ENCODE results near the gene GPR42.

GPR42 gene

GRCh38 chr19:35410487-35410886, 39.6 kb downstream of the GPR42 start:
- Histone ChIP-seq H3K4me1 (ENCODE audit: control insufficient read depth, insufficient read depth, low read length, poor library complexity, severe bottlenecking) (no peaks in the 10 kb centered on the region), H3K4me3 (ENCODE audit: extremely low read depth, insufficient read depth, low read length, poor library complexity, severe bottlenecking) (no peak overlapping the region), H3K27ac (ENCODE audit: low read depth, low read length, severe bottlenecking) (no peak overlapping the region), H3K9me3 (ENCODE audit: control insufficient read depth, low read length) (no peaks in the 10 kb centered on the region), H3K36me3 (ENCODE audit: control insufficient read depth, insufficient read depth, low read length) (no peaks in the 10 kb centered on the region)
- WGBS, 2 experiments (ENCODE audit: insufficient coverage in 2 of 2): 93 to 94% methylated on average over 4 of the region's 5 CpGs

DNA sequence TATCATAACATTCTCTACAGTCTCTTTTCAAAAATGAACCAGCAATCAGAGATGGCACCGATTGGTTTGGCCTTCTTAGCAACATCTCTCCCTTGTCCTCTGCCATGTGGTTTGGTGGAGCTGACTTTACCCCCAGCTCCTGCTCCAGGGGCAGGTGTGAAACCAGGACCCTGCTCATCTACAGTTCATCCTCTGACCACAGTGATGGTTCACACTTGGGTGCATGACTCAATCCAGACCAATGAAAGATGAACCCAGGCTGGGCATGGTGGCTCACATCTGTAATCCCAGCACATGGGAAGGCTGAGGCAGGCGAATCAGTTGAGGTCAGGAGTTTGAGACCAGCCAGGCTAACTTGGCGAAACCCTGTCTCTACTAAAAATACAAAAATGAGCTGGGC, 43.6 kb downstream of the GPR42 start:
- WGBS, 2 experiments (ENCODE audit: insufficient coverage in 2 of 2): 76 to 79% methylated on average over 2 of the region's 3 CpGs
- no peaks in the 10 kb centered on the region for H3K4me1 ChIP-seq (ENCODE audit: control insufficient read depth, insufficient read depth, low read length, poor library complexity, severe bottlenecking)
- H3K4me3 ChIP-seq (ENCODE audit: extremely low read depth, insufficient read depth, low read length, poor library complexity, severe bottlenecking): no peak overlapping the region
- H3K9me3 ChIP-seq (ENCODE audit: control insufficient read depth, low read length): no peaks in the 10 kb centered on the region
- no peak overlapping the region for H3K27ac ChIP-seq (ENCODE audit: low read depth, low read length, severe bottlenecking)
- no peaks in the 10 kb centered on the region for H3K36me3 ChIP-seq (ENCODE audit: control insufficient read depth, insufficient read depth, low read length)

- Histone ChIP-seq H3K36me3 (ENCODE audit: control insufficient read depth, insufficient read depth, low read length) (no peaks in the 10 kb centered on the region), H3K4me3 (ENCODE audit: extremely low read depth, insufficient read depth, low read length, poor library complexity, severe bottlenecking) (no peak overlapping the region), H3K4me1 (ENCODE audit: control insufficient read depth, insufficient read depth, low read length, poor library complexity, severe bottlenecking) (no peaks in the 10 kb centered on the region), H3K27ac (ENCODE audit: low read depth, low read length, severe bottlenecking) (no peak overlapping the region), H3K9me3 (ENCODE audit: control insufficient read depth, low read length) (no peaks in the 10 kb centered on the region)
- WGBS, 2 experiments (ENCODE audit: insufficient coverage in 2 of 2): 81 to 96% methylated on average over 4 to 5 of the region's 7 CpGs
These were observed 45.5 kb downstream of the GPR42 start for GRCh38 chr19:35416331-35416730.

DNA sequence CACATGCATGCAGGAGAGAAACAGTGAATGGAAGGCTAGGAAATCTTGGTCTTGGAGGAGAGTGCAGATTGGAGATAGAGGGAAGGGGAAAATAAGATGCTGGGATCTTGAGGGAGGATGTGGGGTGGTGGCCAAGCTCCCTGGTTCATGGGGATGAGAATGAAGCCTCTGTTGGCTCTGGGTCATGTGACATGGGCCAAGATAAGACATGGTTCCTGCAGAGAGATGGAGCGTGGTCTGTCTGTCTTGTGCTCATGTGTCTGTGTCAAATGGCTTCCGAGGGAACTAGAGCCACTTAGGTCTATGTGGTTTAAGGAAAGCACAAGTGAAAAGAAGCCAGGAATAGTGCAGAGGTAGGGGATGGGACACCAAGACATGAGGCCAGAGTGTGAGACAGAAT, 46.4 kb downstream of the GPR42 start:
- 86 to 100% methylated on average over 1 to 2 of the region's 2 CpGs for WGBS, 2 experiments (ENCODE audit: insufficient coverage in 2 of 2)
- no peaks in the 10 kb centered on the region for H3K36me3 ChIP-seq (ENCODE audit: control insufficient read depth, insufficient read depth, low read length)
- no peaks in the 10 kb centered on the region for H3K9me3 ChIP-seq (ENCODE audit: control insufficient read depth, low read length)
- H3K4me3 ChIP-seq (ENCODE audit: extremely low read depth, insufficient read depth, low read length, poor library complexity, severe bottlenecking): no peak overlapping the region
- H3K4me1 ChIP-seq (ENCODE audit: control insufficient read depth, insufficient read depth, low read length, poor library complexity, severe bottlenecking): no peaks in the 10 kb centered on the region
- H3K27ac ChIP-seq (ENCODE audit: low read depth, low read length, severe bottlenecking): no peak overlapping the region

DNA sequence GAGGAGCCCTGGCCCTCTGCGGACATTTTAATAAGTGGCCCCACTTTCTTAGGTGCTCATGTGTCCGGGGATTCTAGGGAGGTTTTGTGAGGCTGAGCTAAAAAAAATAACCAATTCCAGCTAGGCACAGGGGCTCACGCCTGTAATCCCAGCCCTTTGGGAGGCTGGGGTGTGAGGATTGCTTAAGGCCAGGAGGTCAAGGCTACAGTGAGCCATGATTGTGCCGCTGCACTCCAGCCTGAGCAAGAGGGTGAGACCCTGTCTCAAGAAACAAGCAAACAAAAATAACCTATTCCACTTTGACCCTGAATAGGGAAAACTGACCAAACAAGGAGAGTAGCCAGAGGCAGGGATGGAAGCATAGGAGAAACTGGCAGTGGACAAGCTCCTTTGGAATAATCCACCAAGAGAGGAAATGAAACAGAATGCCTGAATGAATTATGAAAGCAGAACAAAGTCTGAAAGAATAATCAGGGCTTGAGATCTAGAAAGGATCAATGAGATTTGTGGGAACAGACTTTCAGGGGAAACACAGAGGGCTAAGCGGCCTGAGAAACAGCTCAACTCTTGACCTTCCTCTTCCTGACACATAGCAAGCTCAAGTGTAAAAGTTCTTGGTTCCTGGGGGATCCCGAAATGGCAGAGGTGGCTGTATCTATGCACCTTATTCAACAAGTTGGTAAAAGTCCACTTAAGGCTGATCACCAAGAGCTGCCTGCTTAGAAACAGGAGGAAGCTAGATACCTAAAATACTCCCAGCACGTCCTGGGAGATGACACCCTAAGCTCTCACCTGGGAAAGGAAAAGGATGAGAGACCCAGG, 47.1 kb downstream of the GPR42 start:
- Histone ChIP-seq H3K4me1 (ENCODE audit: control insufficient read depth, insufficient read depth, low read length, poor library complexity, severe bottlenecking) (no peaks in the 10 kb centered on the region), H3K36me3 (ENCODE audit: control insufficient read depth, insufficient read depth, low read length) (no peaks in the 10 kb centered on the region), H3K9me3 (ENCODE audit: control insufficient read depth, low read length) (no peaks in the 10 kb centered on the region), H3K4me3 (ENCODE audit: extremely low read depth, insufficient read depth, low read length, poor library complexity, severe bottlenecking) (no peak overlapping the region), H3K27ac (ENCODE audit: low read depth, low read length, severe bottlenecking) (no peak overlapping the region)
- 79 to 92% methylated on average over 4 to 6 of the region's 7 CpGs for WGBS, 2 experiments (ENCODE audit: insufficient coverage in 2 of 2)

- no peak overlapping the region for H3K4me3 ChIP-seq (ENCODE audit: extremely low read depth, insufficient read depth, low read length, poor library complexity, severe bottlenecking)
- no peaks in the 10 kb centered on the region for H3K9me3 ChIP-seq (ENCODE audit: control insufficient read depth, low read length)
- 80 to 88% methylated on average over 1 to 3 of the region's 3 CpGs for WGBS, 2 experiments (ENCODE audit: insufficient coverage in 2 of 2)
These were observed 48.2 kb downstream of the GPR42 start for GRCh38 chr19:35419046-35419445.

DNA sequence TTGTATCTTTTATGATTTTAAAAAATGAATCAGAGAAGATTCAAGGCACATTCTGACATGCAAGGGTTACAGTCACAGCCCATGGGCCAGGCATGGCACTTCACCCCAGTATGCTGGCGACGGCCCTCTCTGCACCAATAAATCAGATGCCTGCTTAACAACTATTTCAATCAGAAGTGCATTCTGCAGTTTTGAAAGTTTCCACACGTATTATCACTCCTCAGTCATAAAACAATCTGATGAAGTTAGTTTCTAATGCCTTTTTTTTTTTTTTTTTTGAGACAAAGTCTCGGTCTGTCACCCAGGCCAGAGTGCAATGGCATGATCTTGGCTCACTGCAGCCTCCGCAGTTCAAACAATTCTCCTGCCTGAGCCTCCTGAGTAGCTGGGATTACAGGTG, 48.9 kb downstream of the GPR42 start:
- no peaks in the 10 kb centered on the region for H3K36me3 ChIP-seq (ENCODE audit: control insufficient read depth, insufficient read depth, low read length)
- no peaks in the 10 kb centered on the region for H3K4me1 ChIP-seq (ENCODE audit: control insufficient read depth, insufficient read depth, low read length, poor library complexity, severe bottlenecking)
- no peaks in the 10 kb centered on the region for H3K9me3 ChIP-seq (ENCODE audit: control insufficient read depth, low read length)
- no peak overlapping the region for H3K4me3 ChIP-seq (ENCODE audit: extremely low read depth, insufficient read depth, low read length, poor library complexity, severe bottlenecking)
- WGBS, 2 experiments (ENCODE audit: insufficient coverage in 2 of 2): 50 to 93% methylated on average over 1 to 3 of the region's 5 CpGs
- no peak overlapping the region for H3K27ac ChIP-seq (ENCODE audit: low read depth, low read length, severe bottlenecking)

More at GRCh38 chr19:35419046-35419445, 48.2 kb downstream of the GPR42 start:
- Histone ChIP-seq H3K4me1 (ENCODE audit: control insufficient read depth, insufficient read depth, low read length, poor library complexity, severe bottlenecking) (no peaks in the 10 kb centered on the region), H3K27ac (ENCODE audit: low read depth, low read length, severe bottlenecking) (no peak overlapping the region), H3K36me3 (ENCODE audit: control insufficient read depth, insufficient read depth, low read length) (no peaks in the 10 kb centered on the region)

DNA sequence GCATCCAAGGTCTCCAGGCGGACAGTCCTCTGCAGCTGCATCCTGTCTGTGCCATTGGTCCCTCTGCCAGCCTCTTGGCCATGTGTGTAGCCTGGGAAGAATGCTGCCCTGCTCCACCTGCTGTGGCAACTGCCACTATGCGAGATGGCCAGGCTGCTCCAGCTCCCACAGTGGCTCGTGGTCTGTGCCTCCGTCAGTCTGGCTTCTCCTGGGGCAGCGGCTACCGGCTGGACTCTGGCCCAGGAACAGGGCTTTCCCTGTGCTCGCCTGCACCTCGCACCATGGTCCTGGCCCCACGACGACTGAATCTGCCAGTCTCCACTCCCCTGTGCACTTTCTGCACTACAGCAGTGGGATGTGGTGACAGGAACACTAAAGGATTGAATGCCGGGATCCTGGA, 50.5 kb downstream of the GPR42 start:
- 88% methylated on average over 10 to 11 of the region's 11 CpGs for WGBS, 2 experiments (ENCODE audit: insufficient coverage in 2 of 2)
- H3K36me3 ChIP-seq (ENCODE audit: control insufficient read depth, insufficient read depth, low read length): no peaks in the 10 kb centered on the region
- no peak overlapping the region for H3K4me3 ChIP-seq (ENCODE audit: extremely low read depth, insufficient read depth, low read length, poor library complexity, severe bottlenecking)
- no peaks in the 10 kb centered on the region for H3K9me3 ChIP-seq (ENCODE audit: control insufficient read depth, low read length)
- no peak overlapping the region for H3K27ac ChIP-seq (ENCODE audit: low read depth, low read length, severe bottlenecking)
- no peaks in the 10 kb centered on the region for H3K4me1 ChIP-seq (ENCODE audit: control insufficient read depth, insufficient read depth, low read length, poor library complexity, severe bottlenecking)

All from mesodermal cell (in vitro differentiated cells).